Immature natural killer cell (primary cell): Measurements from ENCODE around the gene PIKFYVE. TPM values are rescaled to one million over a fixed set of nuclear protein-coding genes. Genes with fewer than 3 reads are reported as not detected.
"Not testable (repeated sequence)": the region's sequence is repeated elsewhere in the genome, so short reads cannot be mapped to it uniquely, and the experiment has no call there.

Source experiments
- DNase-seq, 3 donors: peaks; one replicate each; pipeline ENCODE4 v3.0.0; 2022; ENCODE audit warnings: mixed read lengths in 1 of 3
- H3K27ac Mint-ChIP-seq, 6 donors: one replicate each; pipeline ENCODE4 v1.8.0; 2020; ENCODE audit warnings: mixed read lengths in 6 of 6, mild to moderate bottlenecking in 5 of 6, inconsistent platforms in 4 of 6, moderate library complexity in 3 of 6
- H3K27me3 Mint-ChIP-seq, 3 donors: one replicate each; pipeline ENCODE4 v1.8.0; 2020 to 2021; ENCODE audit warnings: low read depth in 3 of 3, mild to moderate bottlenecking in 3 of 3, mixed read lengths in 3 of 3, moderate library complexity in 3 of 3, inconsistent platforms in 1 of 3
- H3K36me3 Mint-ChIP-seq, 3 donors: one replicate each; pipeline ENCODE4 v1.8.0; 2020; ENCODE audit warnings: mixed read lengths in 3 of 3, inconsistent platforms in 2 of 3, mild to moderate bottlenecking in 2 of 3
- H3K4me1 Mint-ChIP-seq, 2 donors: one replicate each; pipeline ENCODE4 v1.8.0; 2020; ENCODE audit warnings: inconsistent platforms in 2 of 2, mild to moderate bottlenecking in 2 of 2, mixed read lengths in 2 of 2, moderate library complexity in 1 of 2
- H3K4me3 Mint-ChIP-seq, 5 donors: one replicate each; pipeline ENCODE4 v1.8.0; 2020; ENCODE audit warnings: mild to moderate bottlenecking in 5 of 5, mixed read lengths in 5 of 5, inconsistent platforms in 3 of 5, moderate library complexity in 3 of 5
- H3K9me3 Mint-ChIP-seq, 6 donors: one replicate each; pipeline ENCODE4 v1.8.0; 2020; ENCODE audit warnings: mild to moderate bottlenecking in 6 of 6, mixed read lengths in 6 of 6, inconsistent platforms in 4 of 6, moderate library complexity in 3 of 6
- polyA plus RNA-seq, 3 donors: library from polyadenylated mRNA; unstranded; fragments of 300-500 nt; fragmentation: Illumina TruSeq; gene quantifications; one replicate each; pipeline ENCODE4 v1.2.3, GENCODE V29; 2021

Gene PIKFYVE
- polyA plus RNA-seq, 3 donors from 2014 or later, result 5.5 to 14.5 (median 10.5) TPM

- not testable (repeated sequence) for H3K36me3 Mint-ChIP-seq, DNase-seq, H3K27me3 Mint-ChIP-seq, H3K9me3 Mint-ChIP-seq, H3K27ac Mint-ChIP-seq
- peaks cover 25 to 33% of the 10 kb centered on the region in 2 donors for H3K4me1 Mint-ChIP-seq
- H3K4me3 Mint-ChIP-seq, result peak overlapping the region; percentile 18 to 48 (median 27)
Observed at GRCh38 chr2:208256849-208257813, 8.9 kb upstream of the PIKFYVE start.

- Mint-ChIP-seq H3K27me3 (peaks cover 7 to 18% (median 11%) of the 10 kb centered on the region in 3 donors), H3K9me3 (no peaks in the 10 kb centered on the region), H3K4me3 (peak overlapping the region; percentile 93 to 99 (median 97)), H3K27ac (peak overlapping the region; percentile 94 to 99 (median 96)), H3K4me1 (peaks cover 48 to 63% of the 10 kb centered on the region in 2 donors), H3K36me3 (no peaks in the 10 kb centered on the region)
- peak; percentile 52 to 57 (median 53) for DNase-seq
Observed at GRCh38 chr2:208265371-208265800, 669 bp upstream of the PIKFYVE start.

GRCh38 chr2:208266553-208266893 is 468 bp downstream of the PIKFYVE start:
- H3K27me3 Mint-ChIP-seq, result peaks cover 7 to 18% (median 11%) of the 10 kb centered on the region in 3 donors

GRCh38 chr2:208266936-208267335 is 881 bp downstream of the PIKFYVE start:
- Mint-ChIP-seq H3K4me3 (peak overlapping the region; percentile 93 to 99 (median 97)), H3K4me1 (peaks cover 48 to 73% of the 10 kb centered on the region in 2 donors)
- peak in 2 of 3 donors; percentile 6 to 9 for DNase-seq

More at GRCh38 chr2:208266553-208266893, 468 bp downstream of the PIKFYVE start:
- H3K27ac Mint-ChIP-seq, result peak overlapping the region; percentile 94 to 99 (median 96)
- peaks cover 0 to 6% (median 4%) of the 10 kb centered on the region in 3 donors for H3K36me3 Mint-ChIP-seq
- peak overlapping the region; percentile 93 to 99 (median 97) for H3K4me3 Mint-ChIP-seq
- no peaks in the 10 kb centered on the region for H3K9me3 Mint-ChIP-seq
- peaks cover 48 to 72% of the 10 kb centered on the region in 2 donors for H3K4me1 Mint-ChIP-seq
- no peak for DNase-seq

GRCh38 chr2:208267526-208267925 is 1.5 kb downstream of the PIKFYVE start:
- not testable (repeated sequence) for DNase-seq, H3K9me3 Mint-ChIP-seq
- peaks cover 48 to 78% of the 10 kb centered on the region in 2 donors for H3K4me1 Mint-ChIP-seq
- peaks cover 4 to 11% (median 6%) of the 10 kb centered on the region in 3 donors for H3K36me3 Mint-ChIP-seq
- H3K27ac Mint-ChIP-seq, result peak overlapping the region in 2 of 6 donors; percentile 61 to 96
- H3K4me3 Mint-ChIP-seq, result peak overlapping the region; percentile 68 to 99 (median 94)
- H3K27me3 Mint-ChIP-seq, result peaks cover 7 to 18% (median 11%) of the 10 kb centered on the region in 3 donors

More at GRCh38 chr2:208266936-208267335, 881 bp downstream of the PIKFYVE start:
- peak overlapping the region; percentile 94 to 99 (median 96) for H3K27ac Mint-ChIP-seq
- H3K36me3 Mint-ChIP-seq, result peaks cover 0 to 8% (median 6%) of the 10 kb centered on the region in 3 donors
- H3K27me3 Mint-ChIP-seq, result peaks cover 7 to 18% (median 11%) of the 10 kb centered on the region in 3 donors
- no peaks in the 10 kb centered on the region for H3K9me3 Mint-ChIP-seq

GRCh38 chr2:208268156-208268952 is 2.3 kb downstream of the PIKFYVE start:
- H3K9me3 Mint-ChIP-seq, result no peaks in the 10 kb centered on the region
- peaks cover 5 to 11% (median 7%) of the 10 kb centered on the region in 3 donors for H3K36me3 Mint-ChIP-seq
- DNase-seq, result no peak
- peak overlapping the region in 2 of 6 donors; percentile 23 to 27 for H3K27ac Mint-ChIP-seq
- H3K27me3 Mint-ChIP-seq, result peaks cover 7 to 18% (median 11%) of the 10 kb centered on the region in 3 donors
- H3K4me1 Mint-ChIP-seq, result peaks cover 48 to 78% of the 10 kb centered on the region in 2 donors
- peak overlapping the region; percentile 56 to 74 (median 63) for H3K4me3 Mint-ChIP-seq

GRCh38 chr2:208269091-208269490 is 3.0 kb downstream of the PIKFYVE start:
- Mint-ChIP-seq H3K9me3 (no peaks in the 10 kb centered on the region), H3K4me1 (peaks cover 50 to 80% of the 10 kb centered on the region in 2 donors), H3K36me3 (peaks cover 11 to 14% (median 12%) of the 10 kb centered on the region in 3 donors), H3K4me3 (peak overlapping the region in 1 of 5 donors; percentile 51), H3K27ac (no peak overlapping the region), H3K27me3 (peaks cover 7 to 18% (median 11%) of the 10 kb centered on the region in 3 donors)
- peak in 1 of 3 donors; percentile 9 for DNase-seq

- Mint-ChIP-seq H3K9me3 (no peaks in the 10 kb centered on the region), H3K4me3 (no peak overlapping the region), H3K27me3 (no peaks in the 10 kb centered on the region), H3K27ac (no peak overlapping the region), H3K4me1 (peaks cover 22 to 62% of the 10 kb centered on the region in 2 donors), H3K36me3 (peaks cover 46 to 63% (median 47%) of the 10 kb centered on the region in 3 donors)
- DNase-seq, result no peak
Observed at GRCh38 chr2:208274748-208275147, 8.7 kb downstream of the PIKFYVE start.

GRCh38 chr2:208278549-208278948 is 12.5 kb downstream of the PIKFYVE start:
- H3K27me3 Mint-ChIP-seq, result no peaks in the 10 kb centered on the region
- H3K4me3 Mint-ChIP-seq, result no peak overlapping the region
- no peaks in the 10 kb centered on the region for H3K9me3 Mint-ChIP-seq
- H3K36me3 Mint-ChIP-seq, result peaks cover 37 to 65% (median 50%) of the 10 kb centered on the region in 3 donors
- no peak overlapping the region for H3K27ac Mint-ChIP-seq
- peaks cover 20 to 73% of the 10 kb centered on the region in 2 donors for H3K4me1 Mint-ChIP-seq
- DNase-seq, result no peak

- Mint-ChIP-seq H3K36me3 (peaks cover 30 to 61% (median 50%) of the 10 kb centered on the region in 3 donors), H3K4me3 (no peak overlapping the region), H3K4me1 (peaks cover 14 to 67% of the 10 kb centered on the region in 2 donors), H3K27ac (no peak overlapping the region), H3K27me3 (no peaks in the 10 kb centered on the region), H3K9me3 (no peaks in the 10 kb centered on the region)
- no peak for DNase-seq
Observed at GRCh38 chr2:208279236-208279635, 13.2 kb downstream of the PIKFYVE start.

- no peaks in the 10 kb centered on the region for H3K27me3 Mint-ChIP-seq
- peaks cover 10 to 60% of the 10 kb centered on the region in 2 donors for H3K4me1 Mint-ChIP-seq
- no peak overlapping the region for H3K4me3 Mint-ChIP-seq
- H3K9me3 Mint-ChIP-seq, result no peaks in the 10 kb centered on the region
- H3K36me3 Mint-ChIP-seq, result peaks cover 27 to 54% (median 46%) of the 10 kb centered on the region in 3 donors
- DNase-seq, result no peak
- peak overlapping the region in 1 of 6 donors; percentile 24 for H3K27ac Mint-ChIP-seq
Observed at GRCh38 chr2:208280234-208280633, 14.2 kb downstream of the PIKFYVE start.

GRCh38 chr2:208280933-208281332 is 14.9 kb downstream of the PIKFYVE start:
- Mint-ChIP-seq H3K4me3 (no peak overlapping the region), H3K27ac (peak overlapping the region in 1 of 6 donors; percentile 24), H3K27me3 (no peaks in the 10 kb centered on the region), H3K4me1 (peaks cover 7 to 59% of the 10 kb centered on the region in 2 donors), H3K36me3 (peaks cover 27 to 56% (median 44%) of the 10 kb centered on the region in 3 donors), H3K9me3 (no peaks in the 10 kb centered on the region)
- DNase-seq, result no peak

GRCh38 chr2:208285853-208286252 is 19.8 kb downstream of the PIKFYVE start:
- Mint-ChIP-seq H3K36me3 (peaks cover 19 to 44% (median 24%) of the 10 kb centered on the region in 3 donors), H3K27me3 (no peaks in the 10 kb centered on the region), H3K27ac (peak overlapping the region in 3 of 6 donors; percentile 39 to 69 (median 61)), H3K9me3 (no peaks in the 10 kb centered on the region), H3K4me3 (no peak overlapping the region), H3K4me1 (peaks cover 2 to 30% of the 10 kb centered on the region in 2 donors)
- DNase-seq, result no peak
